Liver (tissue), 9 donors: ENCODE results near the gene LAMA5. TPM values are rescaled to one million over a fixed set of nuclear protein-coding genes. Genes with fewer than 3 reads are reported as not detected.

Experiments used
- DNase-seq: peaks from one replicate; pipeline ENCODE4 v3.0.0-alpha.2; 2017; ENCODE audit warnings: low spot score
- H3K27ac ChIP-seq, 2 donors: one replicate each; pipeline ENCODE4 v1.7.0; 2013; ENCODE audit warnings: inconsistent platforms in 2 of 2, low read length in 2 of 2, control low read depth in 1 of 2, low read depth in 1 of 2, mild to moderate bottlenecking in 1 of 2
- H3K27me3 ChIP-seq, 4 donors: one replicate each; pipeline versions ENCODE4 v1.6.1 to v1.7.0; 2013; ENCODE audit warnings: low read length in 3 of 4, inconsistent platforms in 1 of 4, mild to moderate bottlenecking in 1 of 4, moderate library complexity in 1 of 4; ENCODE audit not compliant: control insufficient read depth in 4 of 4, insufficient read depth in 4 of 4
- H3K36me3 ChIP-seq, 4 donors: one replicate each; pipeline versions ENCODE4 v1.6.1 to v1.7.0; 2013; ENCODE audit warnings: low read length in 3 of 4, mild to moderate bottlenecking in 3 of 4, low read depth in 1 of 4, moderate library complexity in 1 of 4; ENCODE audit not compliant: control insufficient read depth in 4 of 4, insufficient read depth in 3 of 4
- H3K4me1 ChIP-seq, 4 donors: one replicate each; pipeline versions ENCODE4 v1.6.1 to v1.7.0; 2013; ENCODE audit warnings: low read length in 3 of 4, mild to moderate bottlenecking in 3 of 4, moderate library complexity in 1 of 4; ENCODE audit not compliant: control insufficient read depth in 4 of 4, insufficient read depth in 4 of 4
- H3K4me3 ChIP-seq, 3 donors: one replicate each; pipeline versions ENCODE4 v1.6.1 to v1.7.0; 2013; ENCODE audit warnings: low read length in 3 of 3, control low read depth in 1 of 3, low read depth in 1 of 3, mild to moderate bottlenecking in 1 of 3
- H3K9ac ChIP-seq, 2 donors: one replicate each; pipeline ENCODE4 v1.7.0; 2013; ENCODE audit warnings: low read length in 2 of 2, mild to moderate bottlenecking in 2 of 2, moderate library complexity in 2 of 2, control low read depth in 1 of 2, low read depth in 1 of 2
- H3K9me3 ChIP-seq, 4 donors: one replicate each; pipeline versions ENCODE4 v1.6.1 to v1.7.0; 2013; ENCODE audit warnings: low read length in 3 of 4; ENCODE audit not compliant: control insufficient read depth in 4 of 4
- EGR1 ChIP-seq, 2 donors: IDR thresholded peaks; 2 replicates each; pipeline ENCODE4 v1.6.1; 2016 to 2018; ENCODE audit warnings: antibody characterized with exemption in 2 of 2, low read depth in 2 of 2
- FOXA1 ChIP-seq: IDR thresholded peaks from 2 replicates; pipeline ENCODE4 v1.6.1; 2016; ENCODE audit warnings: antibody characterized with exemption
- FOXA2 ChIP-seq: IDR thresholded peaks from 2 replicates; pipeline ENCODE4 v1.6.1; 2016; ENCODE audit warnings: antibody characterized with exemption
- GABPA ChIP-seq, 2 donors: IDR thresholded peaks in 1 of 2; conservative IDR thresholded peaks in 1 of 2; 2 replicates each; pipeline ENCODE4 v1.6.1; 2016; ENCODE audit warnings: antibody characterized with exemption in 2 of 2, mild to moderate bottlenecking in 1 of 2, moderate library complexity in 1 of 2
- HNF4A ChIP-seq, 2 donors: conservative IDR thresholded peaks; 2 replicates each; pipeline ENCODE4 v1.6.1; 2016; ENCODE audit warnings: antibody characterized with exemption in 2 of 2, mild to moderate bottlenecking in 2 of 2
- HNF4G ChIP-seq: IDR thresholded peaks from 2 replicates; pipeline ENCODE4 v1.6.1; 2016; ENCODE audit warnings: antibody characterized with exemption
- JUND ChIP-seq, 2 donors: IDR thresholded peaks; 2 replicates each; pipeline ENCODE4 v1.6.1; 2016; ENCODE audit warnings: antibody characterized with exemption in 2 of 2
- NR2F2 ChIP-seq: IDR thresholded peaks from 2 replicates; pipeline ENCODE4 v1.6.1; 2016; ENCODE audit warnings: antibody characterized with exemption
- RAD21 ChIP-seq, 2 donors: IDR thresholded peaks; 2 replicates each; pipeline ENCODE4 v1.6.1; 2016; ENCODE audit warnings: antibody characterized with exemption in 2 of 2, mild to moderate bottlenecking in 2 of 2
- RXRA ChIP-seq, 2 donors: IDR thresholded peaks; 2 replicates each; pipeline ENCODE4 v1.6.1; 2017 to 2018; ENCODE audit warnings: antibody characterized with exemption in 2 of 2, mild to moderate bottlenecking in 1 of 2
- SP1 ChIP-seq: IDR thresholded peaks from 2 replicates; pipeline ENCODE4 v1.6.1; 2018; ENCODE audit warnings: antibody characterized with exemption, mild to moderate bottlenecking
- TAF1 ChIP-seq: conservative IDR thresholded peaks from 2 replicates; pipeline ENCODE4 v1.6.1; 2016; ENCODE audit warnings: antibody characterized with exemption, mild to moderate bottlenecking
- YY1 ChIP-seq: IDR thresholded peaks from 2 replicates; pipeline ENCODE4 v1.6.1; 2016; ENCODE audit warnings: antibody characterized with exemption, mild to moderate bottlenecking
- WGBS: extraction: QIAGEN DNeasy Blood & Tissue Kit; methylation state at CpG from one replicate; pipeline ENCODE4 v1.1.7; 2013; 5-methylcytosine and 5-hydroxymethylcytosine counted together
- polyA plus RNA-seq, 2 donors: library from polyadenylated mRNA; stranded (reverse) in 1 of 2; unstranded in 1 of 2; fragments of 200-250 nt in 1 of 2; fragments of >200 nt in 1 of 2; fragmentation: Nextera tagmentation in 1 of 2; extraction: Ambion mirVana in 1 of 2; gene quantifications; one replicate each; pipeline versions ENCODE4 v1.2.1 to v1.2.3, GENCODE V29; 2013 to 2015
- total RNA-seq, 2 donors: library from RNA; depleted of rRNA; stranded (reverse); fragments of >200 nt; gene quantifications; one replicate each; pipeline ENCODE4 v1.2.3, GENCODE V29; 2014
- TF ChIP-seq, protein P1 (sequence below): IDR thresholded peaks from 2 replicates; pipeline ENCODE4 v1.6.1; 2016; ENCODE audit warnings: antibody characterized with exemption, mild to moderate bottlenecking
- TF ChIP-seq, protein P2 (sequence below): IDR thresholded peaks from 2 replicates; pipeline ENCODE4 v1.6.1; 2016; ENCODE audit warnings: antibody characterized with exemption
- TF ChIP-seq, protein P3 (sequence below): IDR thresholded peaks from 2 replicates; pipeline ENCODE4 v1.6.1; 2016; ENCODE audit warnings: antibody characterized with exemption
- donor health status: healthy.
- donor health status: healthy.
- donor health status: healthy.
- donor health status: healthy.
- donor health status: healthy.

LAMA5 gene
- total and polyA plus RNA-seq, 4 donors = 3.6 to 40.2 (median 13.7) TPM

DNA sequence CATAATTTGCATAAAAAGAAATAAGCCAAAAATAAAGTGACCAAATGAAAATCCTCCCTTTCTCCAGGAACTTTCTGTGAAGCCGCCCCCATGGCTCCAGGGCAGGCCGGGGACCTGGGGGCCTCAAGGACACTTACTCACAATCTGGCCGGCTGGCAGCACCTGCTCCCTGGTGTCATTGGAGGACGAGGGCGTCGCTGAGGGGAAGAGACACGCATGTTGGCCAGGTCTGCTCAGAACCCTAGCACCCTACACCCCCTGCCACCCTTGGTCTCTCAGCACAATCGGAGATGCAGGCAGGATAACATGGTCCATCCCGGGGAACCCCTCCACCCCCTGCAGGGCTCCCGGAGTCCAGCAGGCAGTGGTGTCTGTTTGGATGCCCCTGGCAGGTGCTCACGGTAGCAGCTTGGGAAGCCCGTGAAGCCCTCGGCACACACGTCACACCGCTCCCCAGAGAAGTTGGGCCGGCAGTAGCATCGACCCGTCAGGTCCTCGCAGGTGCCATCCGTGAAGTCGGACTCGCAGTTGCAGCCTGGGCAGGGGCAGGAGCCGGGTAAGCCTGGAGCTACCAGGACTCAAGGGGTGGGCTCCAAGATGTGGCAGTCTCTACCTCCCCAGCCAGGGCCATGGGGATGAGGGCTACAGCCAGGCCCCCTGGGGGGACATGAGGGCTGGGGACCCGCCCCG is 21.3 kb downstream of the LAMA5 start:
- peaks cover 0 to 19% (median 5%) of the 10 kb centered on the region in 4 donors for H3K36me3 ChIP-seq
- TF ChIP-seq, protein P1, sequence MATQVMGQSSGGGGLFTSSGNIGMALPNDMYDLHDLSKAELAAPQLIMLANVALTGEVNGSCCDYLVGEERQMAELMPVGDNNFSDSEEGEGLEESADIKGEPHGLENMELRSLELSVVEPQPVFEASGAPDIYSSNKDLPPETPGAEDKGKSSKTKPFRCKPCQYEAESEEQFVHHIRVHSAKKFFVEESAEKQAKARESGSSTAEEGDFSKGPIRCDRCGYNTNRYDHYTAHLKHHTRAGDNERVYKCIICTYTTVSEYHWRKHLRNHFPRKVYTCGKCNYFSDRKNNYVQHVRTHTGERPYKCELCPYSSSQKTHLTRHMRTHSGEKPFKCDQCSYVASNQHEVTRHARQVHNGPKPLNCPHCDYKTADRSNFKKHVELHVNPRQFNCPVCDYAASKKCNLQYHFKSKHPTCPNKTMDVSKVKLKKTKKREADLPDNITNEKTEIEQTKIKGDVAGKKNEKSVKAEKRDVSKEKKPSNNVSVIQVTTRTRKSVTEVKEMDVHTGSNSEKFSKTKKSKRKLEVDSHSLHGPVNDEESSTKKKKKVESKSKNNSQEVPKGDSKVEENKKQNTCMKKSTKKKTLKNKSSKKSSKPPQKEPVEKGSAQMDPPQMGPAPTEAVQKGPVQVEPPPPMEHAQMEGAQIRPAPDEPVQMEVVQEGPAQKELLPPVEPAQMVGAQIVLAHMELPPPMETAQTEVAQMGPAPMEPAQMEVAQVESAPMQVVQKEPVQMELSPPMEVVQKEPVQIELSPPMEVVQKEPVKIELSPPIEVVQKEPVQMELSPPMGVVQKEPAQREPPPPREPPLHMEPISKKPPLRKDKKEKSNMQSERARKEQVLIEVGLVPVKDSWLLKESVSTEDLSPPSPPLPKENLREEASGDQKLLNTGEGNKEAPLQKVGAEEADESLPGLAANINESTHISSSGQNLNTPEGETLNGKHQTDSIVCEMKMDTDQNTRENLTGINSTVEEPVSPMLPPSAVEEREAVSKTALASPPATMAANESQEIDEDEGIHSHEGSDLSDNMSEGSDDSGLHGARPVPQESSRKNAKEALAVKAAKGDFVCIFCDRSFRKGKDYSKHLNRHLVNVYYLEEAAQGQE = no peak
- no peak for TF ChIP-seq HNF4G
- TF ChIP-seq GABPA (IDR thresholded peaks at IDR 0.05 in 1 of 2, conservative IDR thresholded peaks at IDR 0.05 in 1 of 2) = no peak
- TF ChIP-seq, protein P2, sequence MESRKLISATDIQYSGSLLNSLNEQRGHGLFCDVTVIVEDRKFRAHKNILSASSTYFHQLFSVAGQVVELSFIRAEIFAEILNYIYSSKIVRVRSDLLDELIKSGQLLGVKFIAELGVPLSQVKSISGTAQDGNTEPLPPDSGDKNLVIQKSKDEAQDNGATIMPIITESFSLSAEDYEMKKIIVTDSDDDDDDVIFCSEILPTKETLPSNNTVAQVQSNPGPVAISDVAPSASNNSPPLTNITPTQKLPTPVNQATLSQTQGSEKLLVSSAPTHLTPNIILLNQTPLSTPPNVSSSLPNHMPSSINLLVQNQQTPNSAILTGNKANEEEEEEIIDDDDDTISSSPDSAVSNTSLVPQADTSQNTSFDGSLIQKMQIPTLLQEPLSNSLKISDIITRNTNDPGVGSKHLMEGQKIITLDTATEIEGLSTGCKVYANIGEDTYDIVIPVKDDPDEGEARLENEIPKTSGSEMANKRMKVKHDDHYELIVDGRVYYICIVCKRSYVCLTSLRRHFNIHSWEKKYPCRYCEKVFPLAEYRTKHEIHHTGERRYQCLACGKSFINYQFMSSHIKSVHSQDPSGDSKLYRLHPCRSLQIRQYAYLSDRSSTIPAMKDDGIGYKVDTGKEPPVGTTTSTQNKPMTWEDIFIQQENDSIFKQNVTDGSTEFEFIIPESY = no peak
- TF ChIP-seq RAD21 (IDR thresholded peaks at IDR 0.05) = no peak
- no peak for TF ChIP-seq JUND (IDR thresholded peaks at IDR 0.05)
- TF ChIP-seq, protein P3, sequence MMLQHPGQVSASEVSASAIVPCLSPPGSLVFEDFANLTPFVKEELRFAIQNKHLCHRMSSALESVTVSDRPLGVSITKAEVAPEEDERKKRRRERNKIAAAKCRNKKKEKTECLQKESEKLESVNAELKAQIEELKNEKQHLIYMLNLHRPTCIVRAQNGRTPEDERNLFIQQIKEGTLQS = no peak
- no peak for TF ChIP-seq NR2F2
- TF ChIP-seq YY1 = no peak
- TF ChIP-seq FOXA1 = no peak
- no peak for TF ChIP-seq RXRA (IDR thresholded peaks at IDR 0.05)
- TF ChIP-seq TAF1 = no peak
- TF ChIP-seq HNF4A (conservative IDR thresholded peaks at IDR 0.05) = no peak
- no peaks in the 10 kb centered on the region for H3K27me3 ChIP-seq
- no peak overlapping the region for H3K4me3 ChIP-seq
- 92% methylated on average over 25 of the region's 25 CpGs for WGBS
- H3K27ac ChIP-seq = no peak overlapping the region
- H3K9me3 ChIP-seq = no peaks in the 10 kb centered on the region
- H3K4me1 ChIP-seq = peaks cover 0 to 7% (median 4%) of the 10 kb centered on the region in 4 donors
- no peak overlapping the region for H3K9ac ChIP-seq
- DNase-seq = no peak

DNA sequence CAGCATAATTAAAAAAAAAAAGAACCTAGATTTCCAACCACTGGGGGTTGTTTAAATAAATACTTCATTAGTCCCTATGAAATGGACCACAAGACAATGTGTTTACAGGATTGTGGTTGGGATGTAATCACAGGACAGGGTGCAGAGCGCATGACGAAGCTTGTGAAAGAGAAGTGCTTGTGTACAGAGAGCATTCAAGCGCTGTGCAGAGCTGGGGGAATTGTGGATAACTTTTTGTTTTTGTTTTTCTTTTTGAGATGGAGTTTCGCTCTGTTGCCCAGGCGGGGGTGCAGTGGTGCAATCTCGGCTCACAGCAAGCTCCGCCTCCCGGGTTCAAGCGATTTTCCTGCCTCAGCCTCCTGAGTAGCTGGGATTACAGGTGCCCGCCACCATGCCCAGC is 22.3 kb downstream of the LAMA5 start:
- Histone ChIP-seq H3K27me3 (no peaks in the 10 kb centered on the region), H3K9me3 (no peaks in the 10 kb centered on the region), H3K36me3 (peaks cover 1 to 21% (median 6%) of the 10 kb centered on the region in 4 donors), H3K9ac (no peak overlapping the region), H3K27ac (no peak overlapping the region), H3K4me3 (no peak overlapping the region), H3K4me1 (peaks cover 0 to 7% (median 4%) of the 10 kb centered on the region in 4 donors)
- no peak for TF ChIP-seq YY1
- TF ChIP-seq JUND (IDR thresholded peaks at IDR 0.05) = no peak
- no peak for TF ChIP-seq NR2F2
- no peak for TF ChIP-seq HNF4G
- TF ChIP-seq FOXA2 = no peak
- TF ChIP-seq RXRA (IDR thresholded peaks at IDR 0.05) = no peak
- TF ChIP-seq GABPA (IDR thresholded peaks at IDR 0.05 in 1 of 2, conservative IDR thresholded peaks at IDR 0.05 in 1 of 2) = no peak
- TF ChIP-seq SP1 = no peak
- TF ChIP-seq TAF1 = no peak
- TF ChIP-seq EGR1 (IDR thresholded peaks at IDR 0.05; ENCODE audit: low read depth in 2 of 2) = no peak
- TF ChIP-seq FOXA1 = no peak
- no peak for TF ChIP-seq HNF4A (conservative IDR thresholded peaks at IDR 0.05)
- TF ChIP-seq, protein P2 = no peak
- no peak for TF ChIP-seq RAD21 (IDR thresholded peaks at IDR 0.05)
- DNase-seq = no peak
- 84% methylated on average over 10 of the region's 10 CpGs for WGBS
